Inferior parietal cortex (tissue), 1 donor: ENCODE results near the gene SYNDIG1.

Experiments
- DNase-seq: peaks from one replicate; pipeline ENCODE4 v3.0.0-alpha.2; 2016; ENCODE audit errors: extremely low spot score

SYNDIG1 gene

DNA sequence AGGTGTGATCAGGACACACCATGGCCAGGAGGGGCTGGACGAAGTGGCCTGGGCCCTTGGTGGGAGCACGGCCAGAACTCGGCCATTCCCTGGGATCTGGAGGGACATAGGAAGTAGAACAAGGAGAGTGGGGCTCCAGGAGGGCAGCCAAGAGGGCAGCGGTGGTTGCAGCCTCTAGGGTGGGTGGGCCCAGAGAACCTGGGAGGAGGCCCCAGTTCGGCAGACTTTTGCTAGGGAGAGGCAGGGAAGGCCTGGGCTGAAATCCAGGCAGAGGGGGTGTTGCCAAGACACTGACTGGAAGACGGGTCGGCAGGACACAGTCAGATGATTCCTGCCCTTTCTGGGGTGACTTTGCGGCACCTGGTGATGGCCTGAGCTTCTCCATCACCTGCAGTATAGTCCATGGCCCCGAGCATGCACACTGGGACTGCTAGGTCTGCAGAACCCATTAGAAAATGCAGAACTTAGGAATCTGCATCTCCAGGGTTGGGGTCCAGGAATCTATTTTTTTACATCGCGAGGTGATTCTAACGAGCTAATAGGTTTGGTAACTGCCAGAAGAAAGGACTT is 224.8 kb downstream of the SYNDIG1 start:
- DNase-seq = no peak

DNA sequence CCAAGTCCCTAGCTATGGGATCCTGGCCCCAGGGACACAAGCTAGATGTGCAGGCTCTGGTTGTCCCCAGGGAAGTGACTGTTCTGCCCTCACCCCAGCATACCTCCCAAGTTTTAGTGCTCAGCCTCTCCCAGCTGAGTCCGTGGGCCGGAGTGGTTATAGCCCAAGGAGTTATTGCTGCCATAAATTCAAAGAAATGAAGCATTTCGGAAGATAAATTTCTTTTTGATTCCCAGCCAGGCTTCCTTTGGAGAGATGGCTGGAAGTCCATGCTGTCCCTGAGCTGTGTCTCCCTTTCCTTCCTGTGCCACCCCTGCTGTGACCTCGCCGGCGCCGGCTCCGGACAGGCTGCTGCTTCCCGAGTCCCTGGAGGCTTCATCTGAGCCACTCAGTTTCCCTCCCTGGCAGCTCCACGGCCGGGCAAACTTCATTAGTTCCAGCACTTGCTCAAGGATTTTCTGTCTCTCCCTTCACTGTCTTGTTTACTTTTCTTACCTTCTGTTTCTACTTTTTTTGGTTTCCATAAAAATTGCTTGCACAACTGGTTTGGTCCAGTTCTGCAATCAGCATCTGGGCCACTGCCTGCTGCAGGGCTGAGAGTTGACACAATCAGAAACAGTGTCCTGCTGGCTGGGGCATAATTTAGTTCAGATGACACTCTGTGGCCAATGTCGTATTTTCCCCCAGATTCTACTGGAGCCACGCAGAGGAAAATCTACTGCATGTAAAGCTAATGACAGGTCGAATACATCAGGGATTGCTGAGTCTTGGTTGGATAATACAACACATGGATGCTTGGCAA is 225.5 kb downstream of the SYNDIG1 start:
- DNase-seq = no peak

DNA sequence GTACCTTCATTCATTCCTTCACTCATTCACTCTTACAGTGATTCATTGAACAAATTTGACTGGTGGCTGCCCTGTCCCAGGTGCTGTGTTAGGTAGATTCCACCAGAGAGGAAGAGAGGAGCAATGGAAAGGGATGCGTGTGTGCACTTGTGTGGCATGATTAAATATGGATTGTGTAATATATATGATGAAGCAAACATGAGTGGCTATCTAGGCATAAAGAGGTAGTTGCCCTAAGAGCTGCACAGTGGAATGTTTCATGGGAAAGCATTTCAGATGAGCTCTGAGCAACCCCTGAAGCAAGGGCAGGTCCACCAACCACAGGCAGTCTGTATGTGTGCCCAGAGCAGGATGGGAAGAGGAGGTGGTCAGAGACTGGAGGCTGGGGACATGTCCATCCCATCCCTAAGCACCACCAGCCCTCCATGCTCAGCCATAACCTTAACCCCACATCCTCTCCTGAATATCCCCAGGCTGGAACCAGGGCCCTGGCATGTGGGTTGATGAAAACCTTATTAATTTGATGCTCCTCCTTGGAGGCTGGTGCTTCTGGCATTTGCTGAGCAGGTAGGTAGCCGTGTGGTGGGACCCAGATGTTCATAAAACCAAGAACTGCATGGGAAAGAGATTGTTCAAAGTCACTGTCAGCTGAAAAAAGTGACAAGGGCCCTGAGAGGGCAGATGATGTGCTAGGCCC is 226.2 kb downstream of the SYNDIG1 start:
- no peak for DNase-seq

DNA sequence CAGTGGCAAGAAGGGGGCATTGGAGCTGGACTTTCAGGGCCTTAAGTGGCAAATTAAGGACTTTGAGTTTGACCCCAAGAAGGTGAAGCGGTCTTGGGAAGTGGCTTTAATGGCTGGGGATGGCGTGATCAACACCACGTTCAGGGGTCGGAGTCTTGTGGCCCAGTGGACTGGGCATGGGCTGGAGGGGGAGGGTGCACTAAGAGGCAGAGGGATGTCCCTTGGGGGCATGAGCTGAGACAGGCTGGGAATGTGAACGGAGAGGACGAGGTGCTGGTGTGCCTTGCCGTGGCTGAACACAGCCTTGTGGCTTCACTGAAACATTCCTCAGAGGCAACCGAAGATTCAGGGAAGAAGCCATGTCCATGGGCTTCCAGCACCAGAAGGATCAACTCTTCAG is 227.0 kb downstream of the SYNDIG1 start:
- DNase-seq = no peak

DNA sequence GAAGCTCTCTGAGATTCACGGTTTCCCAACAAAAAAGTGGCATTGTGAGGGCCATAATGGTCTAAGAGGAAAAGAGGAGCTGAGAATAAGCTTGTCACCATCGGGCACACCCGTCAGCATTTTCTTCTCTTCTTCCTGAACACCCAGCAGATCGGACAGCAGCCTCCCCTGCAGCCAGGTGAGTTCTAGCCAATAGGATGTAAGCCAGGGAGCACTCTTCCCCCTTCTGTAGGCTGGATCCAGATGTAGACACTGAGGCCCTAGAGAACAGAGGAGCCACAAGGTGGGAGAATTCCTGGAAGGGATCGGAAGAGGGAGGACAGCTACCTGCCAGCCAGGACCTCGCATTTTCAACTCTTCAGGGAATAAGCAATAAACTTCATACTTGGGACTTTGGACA is 228.0 kb downstream of the SYNDIG1 start:
- DNase-seq = no peak

DNA sequence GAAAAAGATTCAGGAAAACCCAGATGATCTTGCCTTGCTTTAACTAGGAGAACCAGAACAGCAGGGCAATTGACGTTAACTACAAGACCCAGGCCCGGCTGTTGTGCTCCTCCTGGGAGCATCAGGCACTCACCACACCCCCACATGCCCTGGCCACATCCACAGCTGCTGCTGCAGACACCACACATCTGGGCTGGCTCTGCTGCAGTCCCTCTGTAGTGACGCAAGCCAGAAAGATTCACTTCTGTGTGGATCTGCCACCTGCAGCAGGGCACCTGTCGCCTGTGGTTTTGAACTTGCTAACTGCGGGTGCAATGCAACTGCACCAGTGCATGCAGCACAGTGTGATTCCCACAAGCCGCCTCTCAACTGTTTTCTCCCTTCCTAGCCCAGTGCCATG is 228.8 kb downstream of the SYNDIG1 start:
- no peak for DNase-seq

DNA sequence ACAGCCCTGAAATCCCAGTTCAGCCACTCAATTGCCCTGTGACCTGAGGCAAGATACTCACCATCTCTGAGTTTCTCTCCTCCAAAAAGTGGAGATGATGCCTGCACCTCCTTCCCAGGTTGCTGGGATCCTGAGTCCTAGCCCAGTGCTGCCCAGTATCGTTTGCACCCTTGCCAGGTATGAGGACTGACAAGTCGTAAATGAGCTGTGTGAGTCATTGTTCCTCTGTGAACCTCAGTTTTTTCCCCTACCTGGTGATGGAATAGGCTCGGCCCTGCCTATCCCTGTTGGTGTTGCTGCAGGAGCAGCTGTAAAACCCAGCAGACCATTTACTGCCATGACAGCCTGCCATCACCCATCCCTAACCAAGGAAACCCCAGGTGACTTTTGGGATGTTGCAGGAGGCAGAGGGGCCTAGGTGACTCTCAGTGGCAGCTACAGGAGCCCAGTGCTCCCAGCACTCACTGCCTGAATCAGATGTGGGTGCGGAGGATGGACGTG is 229.3 kb downstream of the SYNDIG1 start:
- DNase-seq = no peak

DNA sequence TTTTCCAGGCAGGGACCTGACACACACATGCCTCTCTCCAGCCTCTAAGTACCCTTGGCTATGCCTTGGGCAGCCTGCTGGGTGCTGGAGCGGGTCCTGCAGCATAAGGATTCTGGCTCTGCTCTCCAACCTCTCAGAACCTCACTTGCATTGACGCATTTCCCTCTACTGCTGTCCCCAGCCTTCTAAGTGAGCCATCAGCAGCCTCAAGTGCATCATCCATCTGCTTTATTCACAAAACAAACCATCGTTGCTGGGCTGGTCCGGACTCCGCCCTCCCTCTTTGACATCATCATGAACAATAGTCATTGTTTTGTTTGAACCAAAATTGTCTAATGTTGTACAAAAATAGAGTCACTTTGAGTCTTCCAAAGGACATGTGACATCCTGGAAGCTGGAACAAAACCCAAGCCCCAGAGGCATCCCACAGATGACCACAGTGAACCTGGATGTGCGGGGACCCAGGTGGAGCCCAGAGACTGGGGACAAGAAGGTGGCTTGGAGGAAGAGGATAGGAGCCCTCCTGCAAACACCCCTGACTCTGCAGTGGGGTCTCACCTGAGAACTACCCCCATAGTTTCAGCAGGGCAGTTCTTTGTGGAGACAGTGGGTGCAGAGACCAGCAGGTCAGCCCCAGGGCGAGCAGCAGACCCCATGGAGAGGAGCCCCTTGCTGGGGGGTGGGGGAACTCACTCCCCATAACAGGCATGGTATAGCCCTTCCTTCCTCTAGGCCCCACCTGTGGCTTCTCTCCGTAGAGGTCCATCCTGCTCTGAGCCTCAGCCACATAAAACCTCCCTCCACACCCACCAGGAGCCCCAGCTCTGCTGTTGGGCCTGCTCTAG is 230.1 kb downstream of the SYNDIG1 start:
- peak; percentile 44 for DNase-seq

DNA sequence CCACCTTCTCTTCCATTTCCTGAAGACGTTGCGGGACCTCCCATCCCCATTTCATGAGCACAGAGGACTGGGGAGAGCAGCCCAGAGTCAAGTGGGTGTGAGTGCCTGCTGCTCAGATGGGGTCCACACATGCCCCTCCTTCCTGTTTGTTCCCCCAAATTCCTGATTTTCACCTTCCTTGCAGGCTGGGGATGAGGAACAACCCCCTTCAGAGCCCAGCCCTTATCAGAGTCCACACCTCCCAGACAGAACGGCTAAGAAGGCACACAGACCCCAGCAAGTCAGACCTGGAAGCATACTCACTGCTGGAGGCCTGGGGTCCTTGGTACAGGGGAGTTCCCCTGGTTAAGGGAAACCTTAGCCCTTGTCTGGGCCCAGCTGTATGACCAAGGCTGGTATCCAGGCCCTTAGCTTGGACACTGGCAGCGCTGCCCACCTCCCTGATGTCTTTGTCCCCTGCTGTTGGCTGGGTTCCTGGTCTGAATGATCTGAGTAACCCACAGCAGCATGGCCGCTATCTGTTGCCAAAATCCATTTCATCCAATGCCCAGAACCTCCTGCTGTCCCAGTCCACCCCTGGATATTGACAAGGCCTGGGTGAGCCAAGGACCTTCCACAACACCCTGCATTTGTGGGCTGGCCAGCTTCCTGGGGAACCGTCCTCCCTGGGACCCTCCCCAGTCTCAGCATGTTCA is 230.9 kb downstream of the SYNDIG1 start:
- no peak for DNase-seq

DNA sequence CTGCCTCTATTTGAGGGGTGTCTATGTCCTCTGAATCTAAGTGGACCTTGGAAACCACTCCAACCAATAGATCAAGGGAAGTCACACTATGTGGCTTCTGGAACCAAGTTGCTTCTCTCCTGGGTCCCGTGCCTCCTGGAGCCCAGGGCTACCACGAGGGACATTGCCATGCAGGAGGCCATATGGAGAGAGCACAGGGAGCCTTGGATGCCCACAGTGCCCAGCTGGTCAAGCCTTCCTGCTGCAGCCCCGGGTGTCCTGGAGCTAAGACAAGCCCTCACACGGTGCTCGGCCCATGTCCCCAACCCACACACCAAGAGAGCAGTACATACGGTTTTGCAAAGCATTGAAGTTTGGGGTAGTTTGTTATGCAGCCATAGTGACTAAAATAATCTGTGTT is 231.6 kb downstream of the SYNDIG1 start:
- no peak for DNase-seq

DNA sequence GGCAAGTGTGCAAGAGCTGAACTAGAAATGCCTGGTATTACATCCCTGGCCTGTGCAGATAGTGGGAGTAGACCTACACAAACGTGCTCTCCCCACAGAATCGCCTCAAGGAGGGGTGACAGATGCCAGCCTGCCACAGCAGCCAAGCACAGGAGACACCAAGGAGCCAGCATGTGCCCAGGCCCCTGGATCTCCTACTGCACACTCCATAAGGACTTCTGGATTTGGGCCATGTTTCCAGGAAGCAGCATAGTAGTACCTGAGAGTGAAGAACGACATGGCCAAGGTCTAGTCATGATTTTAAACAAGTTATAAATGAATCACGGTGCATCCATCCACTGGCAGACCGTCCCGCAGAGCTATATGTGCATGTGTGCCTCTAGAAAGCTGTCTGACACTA is 232.2 kb downstream of the SYNDIG1 start:
- no peak for DNase-seq

DNA sequence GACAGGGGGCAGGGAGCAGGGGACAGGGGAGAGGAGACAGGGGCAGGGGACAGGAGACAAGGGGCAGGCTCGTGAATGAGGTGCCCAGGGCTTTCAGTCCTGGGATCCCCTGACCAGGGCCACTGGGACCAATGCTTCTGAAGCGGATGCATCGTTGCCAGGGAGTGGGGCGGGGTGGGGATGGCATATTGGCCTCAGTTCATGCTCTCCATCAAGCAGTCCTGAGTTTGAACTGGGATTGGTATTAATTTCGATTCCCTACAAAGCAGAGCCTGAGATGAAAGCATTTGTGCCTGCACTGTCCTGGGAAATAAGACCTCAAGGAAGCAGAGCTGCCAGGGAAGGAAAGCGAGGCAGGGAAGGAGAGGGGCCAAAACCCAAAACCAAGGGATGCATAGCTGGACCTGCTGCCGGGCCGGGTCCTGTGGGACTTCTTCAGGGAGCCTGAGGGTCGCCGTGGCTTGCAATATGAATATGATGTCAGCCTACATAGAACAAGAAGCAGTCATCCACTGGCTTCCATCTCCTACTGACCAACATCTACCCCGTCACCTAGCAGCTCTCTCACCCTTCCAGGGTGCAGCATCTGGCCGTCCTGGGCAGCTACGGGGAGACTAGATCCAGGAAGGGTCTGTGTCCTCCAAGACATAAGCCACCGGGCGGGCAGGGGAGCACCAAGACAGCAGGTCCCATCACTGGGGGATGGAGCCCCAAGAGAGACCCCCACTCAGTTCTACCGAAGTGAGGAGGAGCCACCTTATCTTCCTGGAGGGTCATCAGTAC is 233.3 kb downstream of the SYNDIG1 start:
- DNase-seq = no peak

DNA sequence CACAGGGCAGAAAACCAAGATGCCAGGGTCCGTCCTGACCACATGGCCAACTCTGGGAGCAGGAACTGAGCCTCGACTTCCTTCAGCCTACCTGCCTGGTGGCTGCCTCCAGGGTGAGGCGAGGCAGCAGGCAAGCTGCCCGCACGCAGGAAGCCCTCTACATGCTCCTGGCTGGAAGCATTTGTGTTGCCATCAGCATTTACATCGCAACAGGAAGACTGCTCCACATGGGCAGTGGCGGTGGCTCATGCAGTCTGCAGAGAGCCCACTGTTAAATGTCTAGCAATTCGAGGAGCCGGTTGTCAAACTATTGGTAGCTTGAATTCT is 233.8 kb downstream of the SYNDIG1 start:
- no peak for DNase-seq

DNA sequence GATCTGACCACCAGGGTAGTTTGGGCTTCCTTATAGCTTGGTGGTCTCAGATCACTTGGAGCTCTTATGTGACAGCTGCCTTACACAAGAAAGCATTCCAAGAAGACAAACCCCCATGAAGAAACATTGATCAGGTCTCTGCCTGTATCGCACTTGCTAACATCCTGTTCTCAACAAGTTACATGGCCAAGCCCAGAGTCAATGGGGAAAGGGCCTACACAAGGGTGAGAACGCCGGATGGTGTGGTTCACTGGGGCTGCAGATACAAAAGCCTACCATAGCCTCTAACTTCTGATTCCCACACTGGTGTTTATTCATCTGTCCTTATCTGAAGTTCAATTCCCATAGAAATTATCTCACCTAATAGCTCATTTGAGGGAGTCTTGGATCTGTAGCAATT is 235.5 kb downstream of the SYNDIG1 start:
- no peak for DNase-seq

DNA sequence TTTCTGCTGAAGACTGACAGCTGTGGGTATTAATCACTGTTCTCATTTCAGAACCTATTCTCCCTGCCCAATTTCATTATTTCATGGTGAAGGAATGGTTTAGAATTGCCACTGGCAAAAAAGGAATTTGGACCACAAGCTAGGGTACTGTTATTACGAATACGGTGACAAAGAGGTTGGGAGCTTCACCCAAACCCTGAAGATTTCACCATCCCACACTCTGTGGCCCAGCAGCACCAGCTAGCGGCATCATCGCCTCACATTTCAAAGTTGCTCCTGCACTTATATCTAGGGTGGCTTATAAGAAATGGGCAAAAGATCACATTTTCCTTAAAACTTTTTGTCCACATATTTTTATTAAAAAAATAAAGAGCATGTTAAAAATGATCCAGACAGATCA is 236.1 kb downstream of the SYNDIG1 start:
- DNase-seq = no peak

DNA sequence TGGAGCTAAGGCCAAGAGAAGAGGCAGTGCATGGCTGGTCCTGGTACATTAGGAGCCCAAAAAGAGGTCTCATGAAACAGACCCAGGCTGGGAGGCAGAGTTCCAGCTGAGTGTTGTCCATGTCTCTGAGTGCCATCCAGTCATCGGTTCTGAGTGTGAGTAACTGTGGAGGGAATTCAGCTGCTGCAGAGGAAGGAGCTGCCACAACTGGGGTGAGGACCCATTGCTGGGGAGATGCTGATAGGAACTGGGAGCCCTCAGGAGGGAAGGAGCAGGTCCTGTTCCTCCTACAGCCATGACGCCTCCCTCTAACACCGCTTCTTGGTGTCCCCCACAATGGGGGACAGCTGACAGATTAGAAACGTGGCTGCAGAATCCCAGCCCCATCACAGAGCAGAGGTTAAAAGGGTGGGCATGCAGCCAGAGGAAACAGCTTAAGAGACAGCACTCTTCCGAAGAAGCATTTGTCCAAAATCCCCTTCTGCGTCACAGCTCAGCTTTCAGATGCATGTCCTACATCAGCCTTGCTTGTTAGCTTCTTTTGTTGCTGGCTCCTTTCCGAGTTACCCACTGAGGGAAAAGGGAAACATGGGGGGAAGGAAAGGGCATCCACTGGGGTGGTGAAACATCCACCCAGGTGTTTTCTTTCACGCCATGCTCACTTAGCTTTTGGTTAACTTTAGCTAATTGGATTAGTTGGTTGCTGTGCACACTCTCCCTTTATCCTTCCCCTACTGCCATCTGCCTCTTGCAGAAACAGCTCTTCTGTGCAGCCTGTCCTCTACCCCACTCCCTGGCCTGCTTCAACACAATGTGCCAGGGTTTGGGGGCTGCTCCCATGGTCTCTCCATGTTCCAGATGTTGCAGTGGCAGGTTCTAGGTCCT is 239.2 kb downstream of the SYNDIG1 start:
- DNase-seq = no peak
